ENCODE data around the gene ARMC2.

GRCh38 chr6:108960601-108961000 lies 112.4 kb downstream of the ARMC2 start:
- TF ChIP-seq CTCF (conservative IDR thresholded peaks at IDR 0.05; ENCODE audit: low read depth, low read length) (no peak), EZH2 (IDR thresholded peaks at IDR 0.05; ENCODE audit: borderline replicate concordance, low read depth, low read length, poor library complexity, severe bottlenecking) (no peak)
